NCI-H2081 treated with DMSO at 0.1 percent for 48 hours (cell line): Measurements from ENCODE around the gene TEX44.

ENCODE experiments used
- DNase-seq: peaks from one replicate; lab custom pipeline; 2025; lab: John Stamatoyannopoulos, UW

Gene TEX44

GRCh38 chr2:231633241-231633976 is 40.7 kb downstream of the TEX44 start:
- no peak for DNase-seq

- no peak for DNase-seq
Observed at GRCh38 chr2:231634412-231634811, 41.7 kb downstream of the TEX44 start.

- DNase-seq = no peak
Observed at GRCh38 chr2:231634951-231635875, 42.5 kb downstream of the TEX44 start.

GRCh38 chr2:231640241-231640640 is 47.6 kb downstream of the TEX44 start:
- no peak for DNase-seq

- no peak for DNase-seq
Observed at GRCh38 chr2:231640641-231641111, 48.0 kb downstream of the TEX44 start.

GRCh38 chr2:231642631-231643494 is 50.2 kb downstream of the TEX44 start:
- no peak for DNase-seq

GRCh38 chr2:231643495-231643888 is 50.8 kb downstream of the TEX44 start:
- no peak for DNase-seq
